ENCODE measurements around the gene ENTREP3.

The ENTREP3 gene

GRCh38 chr1:155287987-155288543, 32.8 kb upstream of the ENTREP3 start:
- H3K4me3 ChIP-seq (ENCODE audit: low read depth, low read length): no peak overlapping the region
- no peak for TF ChIP-seq CTCF (IDR thresholded peaks at IDR 0.05; ENCODE audit: low read depth, low read length, missing control alignments)
- DNase-seq (ENCODE audit: low read depth): no peak
- in situ Hi-C loops (cut with HindIII; ENCODE audit: low sequenced_read_pairs): no loop called here

GRCh38 chr1:155286544-155286943, 31.3 kb upstream of the ENTREP3 start:
- TF ChIP-seq CTCF (IDR thresholded peaks at IDR 0.05; ENCODE audit: low read depth, low read length, missing control alignments): no peak
- in situ Hi-C loops (cut with HindIII; ENCODE audit: low sequenced_read_pairs): no loop called here
- no peak for DNase-seq (ENCODE audit: low read depth)
- no peak overlapping the region for H3K4me3 ChIP-seq (ENCODE audit: low read depth, low read length)

- in situ Hi-C loops (cut with HindIII; ENCODE audit: low sequenced_read_pairs): no loop called here
- H3K4me3 ChIP-seq (ENCODE audit: low read depth, low read length): no peak overlapping the region
- DNase-seq (ENCODE audit: low read depth): no peak
- no peak for TF ChIP-seq CTCF (IDR thresholded peaks at IDR 0.05; ENCODE audit: low read depth, low read length, missing control alignments)
Observed at GRCh38 chr1:155285631-155286044, 30.4 kb upstream of the ENTREP3 start.

- DNase-seq (ENCODE audit: low read depth): no peak
- no peak overlapping the region for H3K4me3 ChIP-seq (ENCODE audit: low read depth, low read length)
- TF ChIP-seq CTCF (IDR thresholded peaks at IDR 0.05; ENCODE audit: low read depth, low read length, missing control alignments): no peak
- in situ Hi-C loops (cut with HindIII; ENCODE audit: low sequenced_read_pairs): no loop called here
Observed at GRCh38 chr1:155285063-155285462, 29.8 kb upstream of the ENTREP3 start.

GRCh38 chr1:155284476-155284875, 29.2 kb upstream of the ENTREP3 start:
- in situ Hi-C loops (cut with HindIII; ENCODE audit: low sequenced_read_pairs): no loop called here
- no peak for DNase-seq (ENCODE audit: low read depth)
- H3K4me3 ChIP-seq (ENCODE audit: low read depth, low read length): no peak overlapping the region
- no peak for TF ChIP-seq CTCF (IDR thresholded peaks at IDR 0.05; ENCODE audit: low read depth, low read length, missing control alignments)

- H3K4me3 ChIP-seq (ENCODE audit: low read depth, low read length): no peak overlapping the region
- TF ChIP-seq CTCF (IDR thresholded peaks at IDR 0.05; ENCODE audit: low read depth, low read length, missing control alignments): no peak
- no peak for DNase-seq (ENCODE audit: low read depth)
- in situ Hi-C loops (cut with HindIII; ENCODE audit: low sequenced_read_pairs): no loop called here
Observed at GRCh38 chr1:155282488-155283091, 27.3 kb upstream of the ENTREP3 start.

All from astrocyte of the cerebellum (primary cell).